G401 (cell line): ENCODE results near the gene IRF9. TPM values are rescaled to one million over a fixed set of nuclear protein-coding genes. Genes with fewer than 3 reads are reported as not detected.

Experiments used
- DNase-seq: peaks from one replicate; pipeline ENCODE4 v3.0.0-alpha.2; 2015; ENCODE audit warnings: low spot score
- in situ Hi-C: cut with HindIII; loops from 2 replicates; pipeline ENCODE4 v1.10.0; 2016; ENCODE audit warnings: low sequenced_read_pairs, mixed read lengths
- total RNA-seq: library from RNA; depleted of rRNA; stranded (reverse); fragments of >200 nt; shearing (Covaris generic); gene quantifications from 2 replicates; pipeline ENCODE4 v1.2.3, GENCODE V29; 2014

The IRF9 gene
- total RNA-seq, 1 experiment from 2014 or later = 8.3 TPM

GRCh38 chr14:24145690-24146452 lies 15.2 kb upstream of the IRF9 start:
- in situ Hi-C loops = no loop called here

GRCh38 chr14:24146453-24146977 lies 14.6 kb upstream of the IRF9 start, which contains the start of gene PSME2:
TSS of gene PSME2 (minus strand) at chr14:24146610. CDS start at chr14:24146581, 29 bp downstream.
- in situ Hi-C loops = no loop called here
- DNase-seq = peak; percentile 85

More at GRCh38 chr14:24145690-24146452, 15.2 kb upstream of the IRF9 start:
- no peak for DNase-seq

GRCh38 chr14:24146978-24147760 lies 13.9 kb upstream of the IRF9 start, which contains the start of gene RNF31:
TSS of gene RNF31 (plus strand) at chr14:24147498. CDS start at chr14:24147699, 201 bp downstream.
- DNase-seq = peak; percentile 100
- in situ Hi-C loops = no loop called here

DNA sequence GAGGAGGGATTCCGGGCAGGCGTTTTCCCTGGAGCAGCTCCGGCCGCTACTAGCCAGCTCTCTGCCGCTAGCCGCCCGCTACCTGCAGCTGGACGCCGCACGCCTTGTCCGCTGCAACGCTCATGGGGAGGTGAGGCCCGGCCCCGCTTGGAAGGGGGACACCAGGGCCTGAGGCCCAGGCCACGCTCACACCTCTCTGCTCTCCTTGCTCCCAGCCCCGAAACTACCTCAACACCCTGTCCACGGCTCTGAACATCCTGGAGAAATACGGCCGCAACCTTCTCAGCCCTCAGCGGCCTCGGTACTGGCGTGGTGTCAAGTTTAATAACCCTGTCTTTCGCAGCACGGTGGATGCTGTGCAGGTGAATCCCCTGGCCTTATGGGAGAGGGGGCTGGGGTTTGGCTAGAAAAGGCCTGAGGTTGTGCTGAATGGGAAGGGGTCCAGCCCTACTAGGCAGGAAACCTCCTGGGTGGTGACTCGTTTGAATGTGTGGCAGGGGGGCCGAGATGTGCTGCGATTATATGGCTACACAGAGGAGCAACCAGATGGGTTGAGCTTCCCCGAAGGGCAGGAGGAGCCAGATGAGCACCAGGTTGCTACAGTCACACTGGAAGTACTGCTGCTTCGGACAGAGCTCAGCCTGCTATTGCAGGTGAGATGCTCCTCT lies 13.2 kb upstream of the IRF9 start:
- in situ Hi-C loops = no loop called here
- no peak for DNase-seq

DNA sequence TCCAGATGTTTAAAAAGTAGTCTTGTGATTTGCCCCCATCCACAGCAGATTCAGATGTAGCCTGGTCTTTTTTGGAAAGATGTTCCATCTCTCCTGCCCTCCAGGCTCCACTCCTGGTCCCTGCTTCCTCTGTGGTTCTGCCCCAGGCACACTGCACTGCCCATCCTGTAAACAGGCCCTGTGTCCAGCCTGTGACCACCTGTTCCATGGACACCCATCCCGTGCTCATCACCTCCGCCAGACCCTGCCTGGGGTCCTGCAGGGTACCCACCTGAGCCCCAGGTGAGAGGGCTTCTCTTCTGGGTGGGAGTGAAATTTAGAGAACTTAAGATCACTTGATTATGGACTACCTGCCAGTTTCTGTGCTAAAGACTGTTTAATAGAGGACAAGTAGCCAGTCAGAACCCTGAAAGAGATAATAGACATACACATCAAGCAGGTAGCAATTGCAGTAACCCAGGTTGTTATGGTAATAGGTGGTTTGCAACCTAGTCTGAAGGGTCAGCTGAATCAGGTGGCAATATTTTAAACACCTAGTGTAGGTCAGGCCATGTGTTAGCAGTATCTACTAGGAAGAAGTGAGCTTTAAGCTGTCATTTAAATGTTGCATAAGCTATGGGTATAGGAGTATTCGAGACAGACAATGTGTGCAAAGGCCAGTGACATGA lies 11.6 kb upstream of the IRF9 start:
- DNase-seq = no peak
- in situ Hi-C loops = no loop called here

GRCh38 chr14:24150061-24150460 lies 11.0 kb upstream of the IRF9 start:
- no peak for DNase-seq
- in situ Hi-C loops = no loop called here

DNA sequence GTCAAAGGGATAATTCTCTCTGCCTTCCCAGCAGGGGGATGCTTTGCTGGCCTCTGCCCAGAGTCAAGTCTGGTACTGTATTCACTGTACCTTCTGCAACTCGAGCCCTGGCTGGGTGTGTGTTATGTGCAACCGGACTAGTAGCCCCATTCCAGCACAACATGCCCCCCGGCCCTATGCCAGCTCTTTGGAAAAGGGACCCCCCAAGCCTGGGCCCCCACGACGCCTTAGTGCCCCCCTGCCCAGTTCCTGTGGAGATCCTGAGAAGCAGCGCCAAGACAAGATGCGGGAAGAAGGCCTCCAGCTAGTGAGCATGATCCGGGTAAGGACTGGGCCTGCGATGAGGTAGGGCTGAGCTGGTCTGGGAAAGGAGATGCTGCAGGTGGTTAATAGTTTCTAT lies 10.5 kb upstream of the IRF9 start:
- DNase-seq = no peak
- in situ Hi-C loops = no loop called here

DNA sequence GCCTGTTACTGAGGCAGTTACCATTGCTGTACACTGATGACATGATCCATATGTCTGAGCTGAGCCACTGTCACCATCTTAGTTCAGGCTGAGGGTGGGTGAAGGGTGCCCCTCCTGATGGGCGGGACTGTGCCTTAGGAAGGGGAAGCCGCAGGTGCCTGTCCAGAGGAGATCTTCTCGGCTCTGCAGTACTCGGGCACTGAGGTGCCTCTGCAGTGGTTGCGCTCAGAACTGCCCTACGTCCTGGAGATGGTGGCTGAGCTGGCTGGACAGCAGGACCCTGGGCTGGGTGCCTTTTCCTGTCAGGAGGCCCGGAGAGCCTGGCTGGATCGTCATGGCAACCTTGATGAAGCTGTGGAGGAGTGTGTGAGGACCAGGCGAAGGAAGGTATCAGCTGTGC lies 10.1 kb upstream of the IRF9 start:
- DNase-seq = no peak
- in situ Hi-C loops = no loop called here

DNA sequence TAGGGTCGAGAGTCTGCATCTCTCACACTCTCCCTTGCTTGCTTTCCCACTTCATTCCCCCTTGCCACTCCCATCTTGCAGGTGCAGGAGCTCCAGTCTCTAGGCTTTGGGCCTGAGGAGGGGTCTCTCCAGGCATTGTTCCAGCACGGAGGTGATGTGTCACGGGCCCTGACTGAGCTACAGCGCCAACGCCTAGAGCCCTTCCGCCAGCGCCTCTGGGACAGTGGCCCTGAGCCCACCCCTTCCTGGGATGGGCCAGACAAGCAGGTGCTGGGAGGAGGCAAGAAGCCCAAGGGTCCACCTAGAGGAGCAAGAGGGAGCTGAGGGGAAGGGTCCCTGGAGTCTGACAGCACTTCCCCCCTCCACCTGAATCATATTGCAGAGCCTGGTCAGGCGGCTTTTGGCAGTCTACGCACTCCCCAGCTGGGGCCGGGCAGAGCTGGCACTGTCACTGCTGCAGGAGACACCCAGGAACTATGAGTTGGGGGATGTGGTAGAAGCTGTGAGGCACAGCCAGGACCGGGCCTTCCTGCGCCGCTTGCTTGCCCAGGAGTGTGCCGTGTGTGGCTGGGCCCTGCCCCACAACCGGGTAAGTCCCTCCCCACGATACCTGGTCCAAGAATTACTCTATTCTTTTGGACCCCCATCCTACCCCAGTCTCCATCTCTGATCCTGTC lies 9.5 kb upstream of the IRF9 start:
- in situ Hi-C loops = no loop called here
- DNase-seq = no peak

DNA sequence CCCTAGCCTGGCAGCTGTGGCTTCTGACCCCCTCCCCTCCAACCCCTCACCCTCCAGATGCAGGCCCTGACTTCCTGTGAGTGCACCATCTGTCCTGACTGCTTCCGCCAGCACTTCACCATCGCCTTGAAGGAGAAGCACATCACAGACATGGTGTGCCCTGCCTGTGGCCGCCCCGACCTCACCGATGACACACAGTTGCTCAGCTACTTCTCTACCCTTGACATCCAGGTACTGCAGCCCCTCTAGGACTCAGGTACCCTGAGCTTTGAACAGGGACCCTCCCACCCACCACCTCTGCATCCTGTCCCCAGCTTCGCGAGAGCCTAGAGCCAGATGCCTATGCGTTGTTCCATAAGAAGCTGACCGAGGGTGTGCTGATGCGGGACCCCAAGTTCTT lies 6.0 kb upstream of the IRF9 start:
- DNase-seq = no peak
- in situ Hi-C loops = no loop called here

- DNase-seq = no peak
- in situ Hi-C loops = no loop called here
Measured at GRCh38 chr14:24156840-24157239, 4.2 kb upstream of the IRF9 start.

DNA sequence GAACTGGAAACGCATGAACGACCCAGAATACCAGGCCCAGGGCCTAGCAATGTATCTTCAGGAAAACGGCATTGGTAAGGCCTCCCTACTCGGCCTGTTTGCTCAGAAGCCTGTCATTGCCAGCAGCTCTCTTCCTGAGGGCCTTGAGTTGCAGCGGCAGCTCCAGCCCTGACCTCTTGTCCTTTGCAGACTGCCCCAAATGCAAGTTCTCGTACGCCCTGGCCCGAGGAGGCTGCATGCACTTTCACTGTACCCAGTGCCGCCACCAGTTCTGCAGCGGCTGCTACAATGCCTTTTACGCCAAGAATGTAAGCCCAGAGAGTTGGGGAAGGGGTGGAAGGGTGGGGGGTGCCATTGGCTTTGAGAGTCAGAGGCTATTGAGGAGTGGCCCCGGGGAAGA lies 3.7 kb upstream of the IRF9 start:
- in situ Hi-C loops = no loop called here
- DNase-seq = no peak

DNA sequence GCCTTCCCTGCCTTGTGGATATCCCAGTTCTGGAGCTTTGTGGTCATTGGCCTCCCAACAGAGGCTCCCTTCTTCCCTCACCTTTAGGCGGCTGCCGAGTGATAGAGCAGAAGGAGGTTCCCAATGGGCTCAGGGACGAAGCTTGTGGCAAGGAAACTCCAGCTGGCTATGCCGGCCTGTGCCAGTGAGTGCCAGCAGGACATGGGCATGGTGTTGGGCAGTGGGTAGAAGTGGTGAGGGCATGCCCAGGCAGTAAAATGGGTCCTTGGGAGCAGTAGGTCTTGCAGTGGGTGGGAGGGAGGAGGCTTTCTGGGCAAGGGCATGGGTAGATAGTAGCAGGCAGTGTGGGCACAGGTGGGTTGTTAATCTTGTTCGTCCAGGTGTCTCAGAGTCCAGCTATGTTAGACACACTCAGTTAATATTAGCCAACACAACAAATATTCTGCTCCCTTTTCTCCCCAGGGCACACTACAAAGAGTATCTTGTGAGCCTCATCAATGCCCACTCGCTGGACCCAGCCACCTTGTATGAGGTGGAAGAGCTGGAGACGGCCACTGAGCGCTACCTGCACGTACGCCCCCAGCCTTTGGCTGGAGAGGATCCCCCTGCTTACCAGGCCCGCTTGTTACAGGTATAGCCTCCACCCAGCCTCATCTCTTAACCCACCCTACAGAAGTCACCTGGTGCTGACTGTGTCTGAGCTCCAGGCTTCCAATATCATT lies 1.1 kb upstream of the IRF9 start:
- DNase-seq = no peak
- in situ Hi-C loops = no loop called here

- in situ Hi-C loops = no loop called here
- DNase-seq = no peak
Measured at GRCh38 chr14:24160499-24160849, 591 bp upstream of the IRF9 start.

DNA sequence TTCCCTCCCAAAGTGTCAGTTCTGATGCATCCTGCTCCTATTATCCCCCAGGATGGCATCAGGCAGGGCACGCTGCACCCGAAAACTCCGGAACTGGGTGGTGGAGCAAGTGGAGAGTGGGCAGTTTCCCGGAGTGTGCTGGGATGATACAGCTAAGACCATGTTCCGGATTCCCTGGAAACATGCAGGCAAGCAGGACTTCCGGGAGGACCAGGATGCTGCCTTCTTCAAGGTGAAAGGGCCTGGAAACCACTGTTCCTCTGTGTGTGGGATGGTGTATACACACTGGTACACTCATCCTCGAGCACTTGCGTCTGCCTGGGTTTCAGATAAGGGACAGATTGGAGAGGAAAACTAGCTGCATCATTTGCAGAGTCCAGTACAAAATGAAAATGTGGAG lies 1.0 kb downstream of the IRF9 start:
- DNase-seq = no peak
- in situ Hi-C loops = no loop called here

- DNase-seq = no peak
- in situ Hi-C loops = no loop called here
Measured at GRCh38 chr14:24164518-24164991, 3.5 kb downstream of the IRF9 start.

DNA sequence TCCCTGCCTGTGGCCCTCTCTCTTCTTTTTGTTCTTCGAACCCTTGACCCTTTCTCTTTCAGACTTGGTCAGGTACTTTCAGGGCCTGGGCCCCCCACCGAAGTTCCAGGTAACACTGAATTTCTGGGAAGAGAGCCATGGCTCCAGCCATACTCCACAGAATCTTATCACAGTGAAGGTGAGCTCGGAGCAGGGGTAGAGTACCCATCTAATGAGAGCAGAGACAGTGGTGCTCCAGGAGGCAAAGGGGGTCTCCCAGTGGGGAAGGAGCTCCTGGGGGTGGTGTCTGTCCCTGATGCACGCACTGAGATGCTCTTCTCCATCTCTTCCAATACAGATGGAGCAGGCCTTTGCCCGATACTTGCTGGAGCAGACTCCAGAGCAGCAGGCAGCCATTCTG lies 4.7 kb downstream of the IRF9 start:
- no peak for DNase-seq
- in situ Hi-C loops = no loop called here

DNA sequence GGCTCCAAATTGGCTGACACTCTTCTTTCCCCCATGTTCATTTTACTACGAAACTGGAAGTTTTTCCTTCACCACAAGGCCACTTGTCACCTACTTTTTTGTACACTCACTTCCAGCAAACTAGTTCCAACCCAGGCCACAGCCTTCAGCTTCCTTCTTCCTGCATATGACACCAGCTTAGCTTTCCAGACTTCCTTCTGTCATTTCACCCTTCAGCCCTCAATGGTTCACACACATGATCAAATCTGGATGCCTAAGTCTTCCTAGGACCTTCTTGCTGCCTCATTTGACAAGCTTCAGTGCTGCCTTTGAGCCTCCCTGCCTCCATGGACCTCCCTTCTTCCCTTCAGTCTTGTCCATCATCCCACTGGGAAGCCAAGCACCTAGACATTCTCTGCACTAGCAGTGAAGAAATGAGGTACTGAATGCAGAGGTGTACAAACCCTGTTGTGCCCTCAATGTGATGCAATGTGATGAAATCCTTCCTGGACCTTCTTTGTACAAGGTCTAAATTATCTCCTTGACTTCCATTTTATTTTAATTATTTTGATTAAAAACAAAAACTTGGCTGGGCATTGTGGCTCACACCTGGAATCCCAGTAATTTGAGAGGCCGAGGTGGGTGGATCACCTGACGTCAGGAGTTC lies 6.5 kb downstream of the IRF9 start:
- no peak for DNase-seq
- in situ Hi-C loops = no loop called here
